Amygdala (tissue), 56 donors: ENCODE results near the gene NDUFS1.
"Not testable (repeated sequence)": the region's sequence is repeated elsewhere in the genome, so short reads cannot be mapped to it uniquely, and the experiment has no call there.

Experiments used
- DNase-seq, 56 donors: peaks; one replicate each; lab custom pipeline; 2025; lab: John Stamatoyannopoulos, UW

Gene NDUFS1

DNA sequence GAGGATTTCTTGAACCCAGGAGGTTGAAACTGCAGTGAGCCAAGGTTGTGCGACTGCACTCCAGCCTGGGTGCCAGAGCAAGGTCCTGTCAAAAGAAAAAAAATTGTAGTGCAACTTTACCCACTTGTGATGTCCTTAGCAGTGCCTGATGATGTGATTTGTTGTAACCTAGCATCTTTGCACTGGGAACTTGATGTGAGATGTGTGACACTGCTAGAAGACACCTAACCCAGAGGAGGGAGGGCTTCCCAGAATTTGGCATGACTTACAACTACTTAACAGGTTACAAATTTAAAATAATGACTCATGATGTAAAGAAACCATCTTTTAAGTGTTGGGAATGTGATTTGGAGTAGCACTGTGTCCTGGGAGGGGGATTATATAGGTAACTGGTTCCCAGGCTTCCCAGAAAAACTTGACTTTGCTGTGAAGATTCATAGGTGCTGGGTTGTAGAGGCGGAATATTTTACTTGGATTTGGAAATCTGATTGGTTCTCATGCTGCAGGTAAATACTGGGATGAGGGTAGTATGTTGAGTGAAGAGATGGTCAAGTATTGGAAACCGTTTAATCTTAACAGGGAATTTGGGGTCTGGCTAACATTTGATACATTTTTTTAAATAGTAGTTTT lies 4.1 kb upstream of the NDUFS1 start:
- no peak for DNase-seq

DNA sequence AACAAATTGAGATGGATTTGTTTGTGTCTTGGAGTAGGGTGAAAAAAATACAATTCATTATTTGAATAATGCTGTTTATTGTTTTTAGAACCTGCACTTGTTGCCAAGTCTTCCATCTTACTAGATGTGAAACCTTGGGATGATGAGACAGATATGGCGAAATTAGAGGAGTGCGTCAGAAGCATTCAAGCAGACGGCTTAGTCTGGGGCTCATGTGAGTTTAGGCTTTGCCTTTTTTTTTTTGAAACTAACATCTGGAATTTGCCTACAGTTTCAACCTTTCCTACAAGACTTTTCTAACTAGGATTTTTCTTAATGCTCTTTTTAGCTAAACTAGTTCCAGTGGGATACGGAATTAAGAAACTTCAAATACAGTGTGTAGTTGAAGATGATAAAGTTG lies 3.2 kb upstream of the NDUFS1 start:
- not testable (repeated sequence) for DNase-seq

DNA sequence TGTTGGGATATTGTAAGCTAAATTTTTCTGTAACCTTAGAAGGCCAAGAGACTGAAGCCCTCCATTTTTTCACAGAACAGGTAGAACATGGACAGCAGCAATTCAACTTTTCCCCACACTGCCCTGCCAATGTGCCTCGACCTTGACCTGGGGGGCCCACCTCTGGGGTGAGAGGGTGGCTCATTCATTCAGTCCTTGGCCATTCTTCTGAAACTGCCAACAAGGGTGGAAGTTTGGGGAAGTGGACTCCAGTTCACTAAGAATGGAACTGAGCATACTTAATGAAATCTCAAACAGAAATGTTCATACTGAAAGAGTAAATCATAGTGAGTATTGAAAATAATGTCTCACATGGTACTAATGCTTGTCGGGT lies 1.5 kb upstream of the NDUFS1 start:
- no peak for DNase-seq

DNA sequence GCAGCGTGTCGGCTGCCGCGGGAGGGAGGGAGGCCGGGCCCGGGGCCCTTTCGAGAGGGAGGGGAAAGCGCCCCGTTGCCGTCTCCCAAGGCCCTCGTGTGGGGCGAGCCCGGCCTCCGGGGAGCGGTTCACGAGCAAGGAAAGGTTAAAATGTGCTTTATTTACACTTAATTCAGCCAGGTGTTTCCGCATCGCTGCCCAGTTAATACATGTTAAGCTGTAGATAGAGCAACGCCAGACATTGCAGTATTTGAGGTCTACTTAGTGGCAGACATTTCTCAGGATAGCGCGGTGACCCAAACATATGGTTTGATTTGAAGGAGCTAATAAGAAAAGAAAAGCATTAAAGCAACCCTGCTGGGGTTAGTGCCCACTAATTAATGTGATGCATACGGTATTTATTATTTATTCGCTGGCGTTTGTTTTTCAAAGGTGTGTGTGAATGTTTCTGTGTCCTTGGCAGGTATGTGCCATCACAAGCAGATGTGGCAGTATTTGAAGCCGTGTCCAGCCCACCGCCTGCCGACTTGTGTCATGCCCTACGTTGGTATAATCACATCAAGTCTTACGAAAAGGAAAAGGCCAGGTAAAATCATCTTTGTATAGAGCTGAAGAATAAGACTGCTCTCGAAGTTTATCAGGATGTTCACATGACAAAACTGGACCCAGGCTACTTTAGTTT lies 1.0 kb upstream of the NDUFS1 start:
- peak in 1 of 56 donors; percentile 59 for DNase-seq

DNA sequence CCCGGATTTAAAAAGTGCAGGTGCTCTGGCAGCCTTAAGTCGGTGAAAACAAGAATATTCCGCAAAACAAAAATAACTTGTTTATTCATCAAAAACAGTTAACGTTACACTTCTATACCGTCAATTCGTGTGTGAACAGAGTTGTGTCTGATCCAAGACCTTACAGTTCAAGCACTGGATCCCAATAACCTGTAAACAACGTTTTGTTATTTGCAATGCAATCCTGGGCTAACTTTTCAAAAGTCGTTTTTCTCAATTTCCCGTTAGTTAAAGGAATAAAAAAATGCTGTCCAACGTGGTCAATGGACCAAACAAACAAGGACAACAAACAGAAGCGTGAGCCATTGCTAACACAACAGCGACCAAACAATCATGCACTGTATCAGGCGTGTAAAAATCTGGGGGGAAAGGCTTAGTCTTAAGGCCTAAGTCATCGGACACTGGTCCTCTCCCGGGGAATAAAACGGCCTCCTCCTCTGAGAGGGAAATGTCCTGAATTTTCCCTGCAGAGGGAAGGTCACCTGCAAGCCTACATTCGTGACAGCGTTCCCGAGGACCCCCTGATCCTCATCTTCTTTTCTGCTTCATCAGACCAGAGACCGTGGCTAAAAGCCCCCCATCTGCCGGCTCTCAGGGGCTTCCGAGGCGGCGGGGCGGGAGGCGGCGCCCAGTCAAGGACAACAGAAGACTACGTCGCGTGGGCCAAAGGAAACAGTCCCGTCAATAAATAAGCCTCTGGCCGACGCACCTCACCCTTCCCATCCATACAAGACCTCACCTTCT lies 490 bp downstream of the NDUFS1 start:
- peak in 1 of 56 donors; percentile 53 for DNase-seq

DNA sequence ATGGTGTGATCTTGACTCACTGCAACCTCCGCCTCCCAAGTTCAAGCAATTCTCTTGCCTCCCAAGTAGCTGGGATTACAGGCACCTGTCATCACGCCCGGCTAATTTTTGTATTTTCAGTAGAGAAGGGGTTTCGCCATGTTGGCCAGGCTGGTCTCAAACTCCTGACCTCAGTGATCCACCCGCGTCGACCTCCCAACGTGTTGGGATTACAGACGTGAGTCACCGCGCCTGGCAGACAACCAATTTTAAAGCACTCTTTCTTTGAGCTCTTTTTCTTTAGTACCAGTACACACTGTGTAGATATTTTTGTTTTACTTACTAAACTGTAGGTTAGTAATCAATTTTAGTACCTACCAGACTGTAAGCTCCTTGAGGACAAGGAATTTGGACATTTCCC lies 2.2 kb downstream of the NDUFS1 start:
- not testable (repeated sequence) for DNase-seq

DNA sequence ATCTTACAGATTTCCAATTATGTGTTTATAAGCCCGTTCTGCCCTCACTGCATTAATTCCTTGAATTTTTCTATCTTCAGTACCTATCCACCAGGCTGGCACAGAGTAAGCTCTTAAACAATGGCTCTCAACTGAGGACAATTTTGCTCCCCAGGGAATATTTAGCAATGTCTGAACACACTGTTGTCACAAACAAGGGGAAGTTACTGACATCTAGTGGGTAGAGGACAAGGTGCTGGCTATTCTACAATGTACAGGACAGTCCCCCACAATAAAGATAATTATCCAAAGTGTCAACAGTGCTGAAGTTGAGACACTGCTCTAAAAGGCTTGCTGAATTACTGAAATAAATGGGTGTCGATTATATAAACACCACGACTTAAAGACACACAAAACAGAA lies 5.0 kb downstream of the NDUFS1 start:
- DNase-seq: no peak

DNA sequence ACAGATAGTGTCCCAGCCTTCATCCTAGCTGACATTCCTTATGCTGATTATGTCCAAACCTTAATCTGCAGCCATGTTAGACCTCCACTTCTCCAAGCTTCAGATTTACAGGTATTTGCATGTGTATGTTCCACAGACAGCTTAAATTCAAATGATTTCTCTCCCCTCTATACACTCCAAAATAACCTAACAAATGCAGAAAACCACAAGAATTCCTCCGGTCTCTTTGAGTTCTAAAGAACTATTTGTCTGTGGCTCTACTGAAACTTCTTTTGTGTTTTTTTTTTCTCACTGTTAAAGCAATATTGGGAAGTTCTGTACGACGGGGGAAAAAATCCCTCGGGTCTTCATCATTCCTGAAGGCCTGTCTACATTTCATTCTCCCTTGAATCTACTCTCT lies 8.6 kb downstream of the NDUFS1 start:
- no peak for DNase-seq

DNA sequence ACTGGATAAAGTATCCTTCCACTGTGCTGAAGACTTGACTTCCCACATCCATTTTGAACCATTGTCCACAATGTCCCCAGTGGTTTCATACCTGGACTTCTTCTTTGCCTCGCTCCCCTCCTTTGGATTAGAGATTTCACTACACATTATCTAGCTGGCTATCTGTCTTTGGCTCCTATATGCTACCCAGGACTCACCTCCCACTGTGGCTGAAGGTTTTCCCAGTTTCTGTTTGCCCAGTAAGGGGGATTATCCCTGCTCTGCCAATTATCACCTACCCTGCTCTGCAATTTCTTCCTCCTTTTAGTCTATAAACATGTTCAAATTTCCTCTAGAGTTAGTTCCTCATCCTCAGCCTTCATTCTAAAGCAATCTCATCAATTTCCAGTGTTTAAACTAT lies 9.1 kb downstream of the NDUFS1 start:
- no peak for DNase-seq

DNA sequence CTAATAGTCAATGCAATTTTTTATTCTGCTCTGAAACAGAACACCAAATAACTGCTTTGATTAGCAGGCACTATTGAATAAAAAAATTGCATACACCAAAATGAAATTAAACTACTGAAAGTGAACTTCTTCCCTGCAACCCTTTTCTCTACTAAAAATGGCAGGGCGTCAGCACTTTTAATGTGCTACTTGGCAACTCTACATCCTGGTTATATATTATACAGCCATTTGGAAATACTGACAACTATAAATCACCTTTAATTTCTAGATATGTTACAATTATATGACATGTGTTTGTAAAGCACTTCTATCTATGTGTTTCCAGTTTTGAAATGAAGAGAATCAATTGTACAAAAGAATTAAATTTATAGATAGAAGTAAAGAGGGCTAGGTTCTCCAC lies 9.9 kb downstream of the NDUFS1 start:
- DNase-seq: no peak

DNA sequence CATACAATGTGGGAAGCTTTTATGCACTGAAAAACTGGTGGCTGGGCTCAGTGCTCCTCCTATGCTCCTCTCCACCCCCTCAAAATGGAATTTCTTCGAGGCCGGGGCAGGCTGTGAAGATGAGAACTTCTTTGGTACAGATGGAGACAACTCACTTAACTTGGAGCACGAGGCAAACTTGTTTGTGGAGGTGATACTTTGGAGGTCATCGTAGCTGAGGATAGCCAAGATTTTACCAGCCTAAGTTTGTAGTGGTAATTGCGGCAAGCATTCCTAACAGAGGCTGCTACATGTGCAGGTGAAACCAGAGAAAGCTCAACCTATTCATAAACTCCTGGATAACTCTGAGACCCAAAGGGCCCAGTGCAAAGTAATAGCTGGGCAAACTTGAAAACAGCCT lies 13.6 kb downstream of the NDUFS1 start:
- DNase-seq: no peak

DNA sequence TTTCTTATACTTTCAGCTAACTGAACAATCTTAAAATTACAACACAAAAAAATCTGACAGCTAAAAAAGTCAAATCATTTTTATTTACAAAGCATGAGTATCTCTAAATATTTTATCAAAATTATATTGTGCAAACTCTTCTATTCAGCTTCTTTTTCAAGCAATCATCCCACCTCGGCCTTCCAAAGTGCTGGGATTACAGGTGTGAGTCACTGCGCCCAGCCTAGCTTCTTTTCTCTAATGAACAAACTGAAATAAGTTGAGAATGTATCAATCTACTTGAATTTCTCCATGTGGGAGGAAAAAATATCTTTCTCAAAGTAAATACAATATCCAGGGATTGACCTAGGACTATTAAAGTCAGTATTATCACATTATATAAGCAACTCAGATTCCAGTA lies 14.9 kb downstream of the NDUFS1 start:
- no peak for DNase-seq

DNA sequence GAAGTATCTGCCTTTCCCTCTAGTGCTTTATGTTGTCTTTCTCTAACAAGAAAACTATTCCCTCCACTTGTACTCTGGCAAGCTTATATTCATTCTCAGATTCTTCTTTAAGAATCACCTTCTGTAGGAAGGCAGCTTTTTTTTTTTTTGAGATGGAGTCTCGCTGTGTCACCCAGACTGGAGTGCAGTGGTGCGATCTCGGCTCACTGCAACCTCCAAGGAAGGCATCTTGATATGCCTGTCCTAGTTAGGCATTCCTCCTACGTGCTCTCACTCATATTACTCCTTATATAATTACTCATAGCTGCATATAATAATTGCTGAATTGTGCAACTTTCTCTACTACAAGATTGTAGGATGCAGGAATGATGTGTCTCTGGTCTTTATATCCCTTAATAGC lies 15.8 kb downstream of the NDUFS1 start:
- DNase-seq: peak in 3 of 56 donors; percentile 1 to 11 (median 2)

DNA sequence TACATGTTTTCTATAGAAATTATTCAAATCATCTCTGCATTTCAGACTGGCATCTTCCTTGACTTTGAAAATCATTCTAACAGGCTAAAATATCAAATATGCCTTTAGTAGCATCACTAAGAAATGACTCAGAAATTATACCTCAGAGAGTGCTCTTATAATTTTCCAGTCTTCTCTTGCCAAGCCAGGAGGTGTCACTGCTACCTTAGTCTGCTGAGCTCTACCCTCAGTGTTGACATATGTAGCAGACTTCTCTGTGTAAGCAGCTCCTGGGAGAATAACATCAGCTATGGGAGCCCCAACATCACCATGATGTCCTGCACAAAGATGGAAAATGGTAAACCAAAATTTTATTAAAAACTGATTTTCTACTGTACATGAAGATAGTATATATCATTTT lies 31.6 kb downstream of the NDUFS1 start:
- no peak for DNase-seq

DNA sequence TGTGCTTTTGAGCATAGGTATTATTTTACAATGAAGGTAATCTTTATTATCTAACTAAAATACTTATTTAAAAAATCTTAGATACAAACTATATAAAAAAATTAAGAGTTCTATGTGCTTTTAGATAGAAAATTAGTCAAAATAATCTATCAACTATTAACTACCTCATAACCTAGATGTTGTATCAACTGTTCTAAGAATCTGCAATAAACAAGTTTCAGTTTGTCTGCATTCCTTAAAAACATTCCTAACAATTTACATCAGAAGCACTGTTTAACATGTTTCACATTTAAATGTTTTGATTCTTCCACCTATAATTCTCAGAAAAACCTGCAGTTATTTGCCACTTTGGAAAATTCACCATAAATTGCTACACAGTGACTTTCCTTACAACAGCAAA lies 33.3 kb downstream of the NDUFS1 start:
- DNase-seq: no peak

DNA sequence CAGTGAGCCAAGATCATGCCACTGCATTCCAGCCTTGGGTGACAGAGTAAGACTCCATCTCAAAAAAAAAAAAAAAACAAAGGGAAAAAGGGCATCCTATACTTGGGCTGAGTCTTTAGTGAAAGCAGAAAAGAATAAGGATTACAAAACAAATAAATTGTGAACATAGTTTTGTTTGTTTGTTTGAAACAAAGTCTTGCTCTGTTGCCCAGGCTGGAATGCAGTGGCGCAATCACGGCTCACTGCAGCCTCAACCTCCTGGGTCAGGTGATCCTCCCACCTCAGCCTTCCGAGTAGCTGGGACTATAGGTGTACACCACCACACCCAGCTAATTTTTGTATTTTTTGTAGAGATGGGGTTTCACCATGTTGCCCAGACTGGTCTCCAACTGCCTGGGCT lies 36.7 kb downstream of the NDUFS1 start:
- not testable (repeated sequence) for DNase-seq

DNA sequence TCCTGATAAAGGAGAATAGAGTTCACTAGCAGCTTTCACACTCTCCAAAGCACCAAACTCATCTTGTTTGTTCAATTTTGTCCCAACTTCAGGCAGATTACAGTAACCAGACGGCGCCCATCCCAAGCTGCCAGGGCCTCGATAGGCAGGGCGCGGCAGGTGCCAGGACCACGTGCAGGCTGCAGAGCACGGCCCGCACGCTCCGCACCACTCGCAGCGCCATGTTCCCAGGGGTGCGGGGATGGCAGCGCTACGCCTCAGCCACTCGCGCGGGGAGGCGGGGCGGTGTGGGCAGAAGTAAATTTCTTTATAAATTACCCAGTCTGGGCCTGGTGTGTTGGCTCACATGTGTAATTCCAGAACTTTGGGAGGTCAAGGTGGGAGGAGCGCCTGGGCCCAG lies 43.0 kb downstream of the NDUFS1 start:
- DNase-seq: no peak

DNA sequence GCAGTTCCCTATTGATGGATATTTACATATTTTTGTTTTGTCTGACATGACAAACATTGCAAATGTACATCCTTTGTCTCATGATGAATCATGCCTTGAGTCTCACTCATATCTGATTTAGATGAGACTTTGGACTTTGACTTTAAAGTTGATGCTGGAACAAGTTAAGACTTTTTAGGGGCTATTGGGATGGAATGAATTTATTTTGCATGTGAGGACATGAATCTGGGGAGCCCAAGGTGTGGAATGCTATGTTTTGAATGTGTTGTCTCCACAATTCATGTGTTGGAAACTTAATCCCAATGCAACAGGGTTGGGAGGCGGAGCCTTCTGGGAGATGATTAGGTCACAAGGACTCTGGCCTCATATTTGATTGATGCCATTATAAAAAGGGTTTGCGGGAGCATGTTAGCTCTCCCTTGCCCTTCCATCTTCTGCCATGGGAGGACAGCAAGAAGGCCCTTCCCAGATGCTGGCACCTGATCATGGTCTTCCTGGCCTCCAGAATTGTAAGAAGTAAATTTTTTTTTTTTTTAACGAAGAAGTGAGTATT lies 44.1 kb downstream of the NDUFS1 start:
- DNase-seq: no peak

DNA sequence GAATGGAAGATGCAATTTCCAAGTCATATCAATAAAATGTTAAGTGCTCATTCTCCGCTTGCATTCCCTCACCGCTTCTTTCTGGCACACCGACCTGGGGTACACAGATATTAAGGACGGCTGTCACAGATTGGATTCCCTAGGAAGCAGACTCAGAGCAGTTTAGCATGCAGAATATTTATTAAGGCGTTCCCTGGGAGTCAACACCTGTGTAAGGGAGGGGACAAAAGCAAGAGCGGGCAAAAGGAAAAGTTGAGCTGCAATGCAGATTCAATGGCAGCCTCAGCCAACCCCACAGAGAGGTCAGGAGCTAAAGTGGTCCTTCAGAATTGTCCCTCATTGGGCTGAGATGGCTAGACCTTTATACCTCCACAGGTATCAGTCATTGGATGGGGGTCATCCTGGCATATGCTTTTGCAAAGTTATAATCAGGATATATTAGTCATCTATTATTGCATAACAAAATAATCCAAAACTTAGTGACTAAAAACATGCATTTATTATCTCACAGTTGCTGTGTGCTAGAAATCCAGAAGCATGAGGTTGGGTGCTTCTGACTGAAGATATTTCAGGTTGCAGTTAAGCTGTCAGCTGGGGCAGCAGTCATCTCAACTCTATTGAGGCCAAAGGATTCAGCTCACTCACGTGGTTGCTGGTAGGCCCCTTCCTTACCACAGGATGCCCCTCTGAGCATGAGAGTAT lies 46.2 kb downstream of the NDUFS1 start:
- no peak for DNase-seq

DNA sequence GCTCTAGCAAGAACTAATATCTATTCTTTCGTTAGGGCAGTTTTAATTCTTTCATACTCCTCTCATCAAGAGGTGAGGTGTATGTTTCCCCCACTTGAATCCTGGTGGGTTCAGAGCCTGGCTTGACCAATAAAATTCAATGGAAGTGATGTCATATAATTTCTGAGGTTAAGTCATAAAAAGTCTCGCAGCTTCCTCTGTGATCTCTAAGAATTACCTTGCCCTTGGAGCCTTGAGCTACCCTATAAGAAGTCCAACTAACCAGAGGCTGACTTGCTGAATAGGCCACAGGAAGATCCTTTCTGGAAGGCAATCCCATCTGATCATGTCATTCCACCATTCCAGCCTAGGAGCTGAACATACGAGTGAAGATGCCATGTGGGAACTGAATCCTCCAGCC lies 47.1 kb downstream of the NDUFS1 start:
- no peak for DNase-seq

DNA sequence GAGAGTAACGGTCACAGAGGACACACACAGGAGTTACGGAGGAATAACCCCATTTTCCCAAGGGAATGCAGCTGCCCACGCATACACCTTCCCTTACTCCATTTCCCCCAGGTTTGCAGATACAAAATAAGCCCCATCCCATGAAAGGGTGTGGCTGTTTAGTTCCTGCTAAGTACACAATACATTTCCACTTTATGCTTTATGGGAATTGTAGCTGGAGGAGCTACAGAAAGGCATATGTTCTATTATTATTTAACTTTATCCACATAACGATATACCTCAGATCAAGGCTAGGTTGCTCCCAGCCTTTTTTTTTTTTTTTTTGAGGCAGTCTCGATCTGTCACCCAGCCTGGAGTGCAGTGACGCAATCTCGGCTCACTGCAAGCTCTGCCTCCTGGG lies 50.5 kb downstream of the NDUFS1 start:
- DNase-seq: no peak
